Measurements from ENCODE around the gene KRT81.

KRT81 gene

GRCh38 chr12:52291267-52291935 lies at the start of gene KRT81:
Gene KRT81, minus strand, starts transcription at chr12:52291534. Its CDS starts 69 bp downstream, at chr12:52291465.
- DNase-seq (ENCODE audit: insufficient read length, low spot score) (no peak), FAIRE-seq (no peak)

DNA sequence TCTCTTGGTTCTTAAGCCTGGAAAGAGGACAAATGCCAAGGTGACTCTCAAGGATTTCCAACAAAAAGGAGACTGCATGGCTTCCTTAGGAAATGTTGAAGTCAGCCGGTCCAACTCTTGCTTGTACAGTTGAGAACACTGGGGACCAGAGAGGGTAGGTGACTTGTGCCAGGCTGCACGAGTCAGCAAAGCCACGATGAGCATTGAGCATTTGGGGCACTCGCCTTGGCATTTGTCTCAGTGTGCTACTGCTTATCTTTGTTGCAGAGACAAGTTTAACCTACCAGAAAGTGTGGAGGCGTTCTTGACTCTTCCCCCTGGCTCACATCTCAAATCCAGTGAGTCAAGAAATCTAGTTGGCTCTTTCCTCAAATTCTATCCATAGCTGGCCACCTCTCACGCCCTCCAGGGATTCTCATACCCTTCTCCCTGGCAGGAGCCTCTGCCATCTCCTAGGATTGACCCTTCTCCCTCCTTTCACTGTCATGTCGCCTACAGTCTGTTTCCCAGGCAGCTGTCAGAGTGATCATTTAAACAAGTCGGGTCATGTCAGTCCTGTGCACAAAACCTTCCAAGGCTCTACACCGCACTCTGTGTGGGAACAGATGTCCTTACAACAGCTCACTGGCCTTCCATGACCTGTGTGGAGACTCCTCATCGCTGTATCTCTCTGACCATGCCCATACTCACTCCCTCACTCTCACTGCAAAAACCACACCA lies 47.1 kb upstream of the KRT81 start:
- FAIRE-seq: no peak
- DNase-seq (ENCODE audit: insufficient read length, low spot score): no peak

DNA sequence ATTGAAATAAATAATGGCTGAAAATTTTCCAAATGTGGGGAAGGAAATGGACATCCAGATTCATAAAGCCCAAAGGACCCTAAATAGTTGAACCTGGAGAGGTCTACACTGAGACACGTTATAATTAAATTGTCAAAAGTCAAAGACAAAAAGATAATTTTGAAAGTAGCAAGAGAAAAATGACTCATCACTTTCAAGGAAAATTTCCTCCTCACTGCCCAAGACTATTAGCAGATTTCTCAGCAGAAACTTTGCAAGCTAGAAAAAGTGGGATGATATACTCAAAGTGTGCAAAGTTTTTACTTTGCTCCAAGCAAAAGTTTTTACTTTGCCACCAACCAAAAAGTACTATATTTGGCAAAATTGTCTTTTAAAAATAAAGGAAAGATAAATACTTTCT lies 45.7 kb upstream of the KRT81 start:
- no peak for DNase-seq (ENCODE audit: insufficient read length, low spot score)
- no peak for FAIRE-seq

DNA sequence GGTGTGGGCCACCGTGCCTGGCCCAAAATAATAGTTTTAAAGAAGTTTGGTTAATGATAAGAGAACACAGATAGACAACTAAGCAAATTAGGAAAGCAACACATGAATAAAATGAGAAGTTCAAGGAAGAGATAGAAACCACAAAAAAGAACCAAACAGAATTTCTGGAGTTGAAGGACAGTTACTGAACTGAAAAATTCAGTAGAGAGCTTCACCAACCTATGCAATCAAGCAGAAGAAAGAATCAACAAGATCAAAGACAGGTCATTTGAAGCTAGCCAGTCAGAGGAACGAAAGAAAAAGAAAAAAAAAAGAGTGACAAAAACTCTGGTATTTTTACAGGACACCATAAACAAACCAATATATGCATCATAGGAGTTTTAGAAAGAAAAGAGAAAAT lies 45.3 kb upstream of the KRT81 start:
- no peak for DNase-seq (ENCODE audit: insufficient read length, low spot score)
- no peak for FAIRE-seq

- no peak for FAIRE-seq
- DNase-seq (ENCODE audit: insufficient read length, low spot score): no peak
These were observed 44.4 kb upstream of the KRT81 start for GRCh38 chr12:52335598-52336262.

- FAIRE-seq (no peak), DNase-seq (ENCODE audit: insufficient read length, low spot score) (no peak)
These were observed 42.9 kb upstream of the KRT81 start for GRCh38 chr12:52334185-52334584.

DNA sequence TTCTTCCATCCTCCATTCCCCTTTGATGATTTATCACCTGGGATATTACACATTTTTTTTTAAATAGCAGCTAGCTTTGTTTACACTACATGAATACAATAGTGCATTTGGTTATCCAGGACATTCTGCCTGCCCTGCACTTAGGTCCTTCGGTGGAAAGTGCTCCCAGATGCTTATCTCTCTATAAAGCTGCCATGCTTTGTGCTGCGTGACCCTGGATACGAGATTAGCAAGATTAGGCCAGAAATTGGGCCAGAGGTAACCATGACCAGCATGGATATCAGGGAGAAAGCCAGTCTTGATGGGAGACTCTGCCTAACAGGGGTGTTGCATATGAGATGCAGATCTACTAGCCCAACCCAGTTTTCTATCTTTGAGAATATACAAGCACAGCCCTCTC lies 42.0 kb upstream of the KRT81 start:
- FAIRE-seq (no peak), DNase-seq (ENCODE audit: insufficient read length, low spot score) (no peak)

DNA sequence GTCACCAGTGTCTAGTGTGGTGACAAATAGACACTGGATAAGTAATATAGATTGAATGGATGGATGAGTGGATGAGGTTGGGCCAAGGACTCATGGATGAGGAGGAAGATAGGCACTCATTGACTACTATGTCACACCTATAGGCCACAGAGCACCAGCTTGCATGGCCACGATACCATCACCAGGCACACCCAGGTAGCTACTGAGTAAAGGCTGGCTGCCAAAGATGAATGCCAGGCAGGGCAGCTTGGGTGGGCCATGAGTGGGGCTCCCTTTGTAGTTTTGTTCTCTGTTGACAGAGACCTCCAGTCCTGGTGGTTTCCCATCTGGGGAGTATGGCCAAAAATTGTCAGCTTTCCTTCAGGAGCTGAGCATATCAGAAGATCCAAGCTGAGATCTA lies 41.0 kb upstream of the KRT81 start:
- FAIRE-seq (no peak), DNase-seq (ENCODE audit: insufficient read length, low spot score) (no peak)

GRCh38 chr12:52331833-52332232 lies 40.5 kb upstream of the KRT81 start:
- FAIRE-seq (no peak), DNase-seq (ENCODE audit: insufficient read length, low spot score) (no peak)

DNA sequence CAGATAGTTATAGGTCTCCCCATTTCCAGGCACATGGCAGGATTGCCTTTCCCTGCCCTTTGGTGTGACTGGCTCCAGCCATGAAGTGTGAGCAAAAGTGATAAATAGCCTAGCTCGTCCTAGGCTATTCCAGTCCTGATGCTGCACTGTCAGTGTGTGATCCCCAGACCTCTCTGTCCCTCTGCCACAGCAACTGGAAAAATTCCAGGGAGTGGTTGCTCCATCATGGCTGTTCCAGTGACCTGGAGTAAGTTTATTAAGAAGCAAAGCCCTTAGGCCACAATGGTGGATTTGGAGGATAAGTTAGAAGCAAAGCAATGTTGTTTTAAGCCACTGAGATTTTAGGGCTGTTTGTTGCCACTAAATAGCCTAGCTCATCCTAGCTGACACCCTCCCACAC lies 39.7 kb upstream of the KRT81 start:
- FAIRE-seq (no peak), DNase-seq (ENCODE audit: insufficient read length, low spot score) (no peak)

GRCh38 chr12:52327830-52328500 lies 36.6 kb upstream of the KRT81 start:
- DNase-seq (ENCODE audit: insufficient read length, low spot score) (no peak), FAIRE-seq (no peak)

DNA sequence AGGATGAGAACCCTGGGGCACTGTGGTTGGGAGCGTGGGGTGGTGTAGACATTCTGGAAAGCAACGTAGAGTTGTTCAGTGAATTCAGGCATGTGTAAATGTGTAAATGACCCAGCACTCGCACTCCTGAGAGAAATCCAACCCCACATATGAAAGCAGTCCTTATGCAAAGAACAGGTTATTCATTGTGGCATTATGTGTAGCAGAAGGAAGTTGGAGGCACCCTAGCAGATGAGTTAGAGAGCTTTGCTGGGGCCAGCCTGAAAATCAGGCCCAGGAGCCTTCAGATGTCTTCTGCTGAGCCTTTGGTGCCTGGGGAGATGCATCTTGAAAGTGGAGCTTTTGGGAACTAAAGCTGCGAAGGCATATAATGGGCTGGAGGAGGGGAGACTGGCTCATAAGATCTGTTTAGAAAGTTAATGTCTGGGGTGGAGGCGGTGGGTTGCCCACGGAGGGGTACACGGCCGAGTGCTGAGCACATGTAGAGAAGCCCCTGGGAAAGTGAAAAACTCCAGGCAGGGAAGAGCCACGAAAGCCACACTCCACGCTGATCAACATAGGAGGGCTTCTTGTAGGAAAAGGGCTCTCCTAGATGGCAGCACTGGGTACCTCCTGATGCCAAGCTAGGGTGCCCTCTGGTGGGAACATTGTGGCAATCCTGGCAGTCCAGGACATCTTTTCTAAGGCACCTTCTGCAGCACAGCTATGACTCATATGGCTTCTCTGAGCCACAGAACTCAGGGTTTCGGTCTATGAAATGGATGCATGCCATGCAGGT lies 35.9 kb upstream of the KRT81 start:
- DNase-seq (ENCODE audit: insufficient read length, low spot score): peak; percentile 88
- FAIRE-seq: peak; percentile 90

DNA sequence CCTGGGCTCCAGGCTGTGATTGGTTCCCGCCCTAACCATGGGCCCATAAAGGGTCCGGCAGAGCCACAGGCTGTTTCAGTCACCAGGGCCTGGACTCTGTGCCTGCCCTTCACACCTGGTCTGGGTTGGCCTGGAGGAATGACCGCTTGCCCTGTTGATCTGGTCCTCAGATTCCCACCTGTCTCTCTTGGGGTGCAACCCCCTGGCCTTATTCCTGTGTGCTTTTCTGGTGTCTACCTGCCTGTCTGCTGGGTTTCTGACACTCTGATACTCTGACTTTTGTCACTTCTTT lies 32.8 kb upstream of the KRT81 start:
- DNase-seq (ENCODE audit: insufficient read length, low spot score): no peak

GRCh38 chr12:52323416-52324152 lies 32.2 kb upstream of the KRT81 start:
- DNase-seq (ENCODE audit: insufficient read length, low spot score) (no peak), FAIRE-seq (no peak)

More for the DNA sequence above, 32.8 kb upstream of the KRT81 start:
- FAIRE-seq: no peak

DNA sequence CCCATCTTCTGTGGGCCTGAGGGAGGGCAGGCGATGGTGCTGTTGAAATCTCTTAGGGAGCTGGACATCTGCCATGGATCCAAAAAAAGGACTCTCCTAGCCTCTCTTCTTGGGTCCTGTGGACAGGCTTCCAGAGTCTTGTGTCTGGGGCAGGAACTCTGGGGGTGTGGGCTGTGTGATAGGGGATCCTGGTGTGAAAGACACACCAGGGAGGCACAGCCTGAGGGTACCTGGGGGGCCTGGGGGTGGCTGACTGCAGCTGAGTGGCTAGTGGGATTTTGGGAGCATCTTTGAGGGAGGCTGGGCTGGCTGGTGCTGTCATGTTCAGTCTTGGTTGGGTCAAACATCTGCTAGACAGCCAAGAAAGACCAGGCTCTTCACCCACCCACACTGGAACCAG lies 31.7 kb upstream of the KRT81 start:
- FAIRE-seq: no peak

DNA sequence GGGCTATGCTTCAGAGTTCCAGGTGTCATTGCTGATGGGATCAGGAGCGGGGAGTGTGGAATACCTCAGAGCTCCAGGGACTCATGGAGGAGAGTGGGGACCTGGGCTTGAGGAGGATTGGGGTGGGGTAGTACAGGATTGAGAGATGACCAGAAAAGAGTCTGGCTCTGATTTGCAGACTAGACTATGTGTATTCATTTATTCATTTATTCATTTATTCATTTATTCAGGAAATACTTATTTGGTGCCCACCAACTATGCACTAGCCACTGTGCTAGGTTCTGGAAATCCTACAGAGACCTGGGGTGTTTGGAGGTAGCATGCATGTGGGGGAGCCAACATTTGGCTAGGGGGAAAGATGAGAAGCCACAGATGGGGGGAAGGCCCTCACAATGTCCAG lies 30.7 kb upstream of the KRT81 start:
- DNase-seq (ENCODE audit: insufficient read length, low spot score) (no peak), FAIRE-seq (no peak)

More for the DNA sequence above, 31.7 kb upstream of the KRT81 start:
- no peak for DNase-seq (ENCODE audit: insufficient read length, low spot score)

GRCh38 chr12:52321418-52321817 lies 30.1 kb upstream of the KRT81 start:
- DNase-seq (ENCODE audit: insufficient read length, low spot score) (no peak), FAIRE-seq (no peak)

GRCh38 chr12:52320784-52321400 lies 29.6 kb upstream of the KRT81 start, which contains the start of gene KRT83:
Gene KRT83, minus strand, starts transcription at chr12:52321398. Its CDS starts 63 bp downstream, at chr12:52321335.
- no peak for FAIRE-seq
- DNase-seq (ENCODE audit: insufficient read length, low spot score): no peak

DNA sequence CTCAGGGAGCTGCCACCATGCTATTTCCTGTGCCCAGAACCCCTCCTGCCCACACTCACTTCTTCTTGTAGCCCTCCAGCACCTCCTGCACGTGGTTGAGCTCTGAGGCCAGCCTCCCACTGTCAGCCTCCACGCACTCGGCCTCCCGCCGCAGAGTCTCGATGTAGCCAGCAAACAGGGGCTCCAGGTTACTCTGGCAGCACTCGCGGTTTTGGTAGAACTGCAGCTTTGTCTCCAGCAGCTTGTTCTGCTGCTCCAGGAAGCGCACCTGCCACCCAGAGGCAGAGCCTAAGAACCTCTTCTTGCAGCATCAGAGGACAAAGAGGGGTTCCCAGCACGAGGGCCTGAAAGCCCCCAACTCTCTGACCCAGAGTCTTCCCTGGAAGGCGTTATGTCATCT lies 27.8 kb upstream of the KRT81 start:
- FAIRE-seq (no peak), DNase-seq (ENCODE audit: insufficient read length, low spot score) (no peak)
